Activated T-cell treated with anti-CD3 and anti-CD28 coated beads, Interleukin-2, amount 50 U/mL, for 48 hours (primary cell): ENCODE data around the gene QSER1.
"Not testable (repeated sequence)": the region's sequence is repeated elsewhere in the genome, so short reads cannot be mapped to it uniquely, and the experiment has no call there.

ENCODE experiments used
- DNase-seq, 2 experiments: peaks; one replicate each; pipeline ENCODE4 v3.0.0-alpha.2; 2020

QSER1 gene

DNA sequence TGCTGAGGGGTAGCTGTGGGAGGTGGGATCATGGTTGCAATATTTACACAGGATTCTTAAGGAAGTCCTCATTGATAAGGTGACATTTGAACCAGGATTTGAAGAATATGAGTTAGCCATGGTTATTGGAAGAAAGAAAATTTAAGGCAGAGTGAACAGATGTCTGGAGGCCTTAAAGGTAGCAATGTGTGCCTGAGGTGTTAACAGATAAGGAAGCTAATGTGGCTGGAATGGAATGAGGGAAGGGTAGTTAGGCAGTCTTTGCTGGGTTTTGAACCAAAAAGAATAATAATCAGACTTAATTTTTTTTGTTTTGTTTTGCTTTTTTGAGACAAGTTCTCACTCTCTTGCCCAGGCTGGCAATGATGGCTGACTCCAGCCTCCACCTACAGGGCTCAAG lies 113.4 kb downstream of the QSER1 start:
- no peak for DNase-seq

GRCh38 chr11:33013755-33014154 lies 121.1 kb downstream of the QSER1 start:
- DNase-seq, result no peak

DNA sequence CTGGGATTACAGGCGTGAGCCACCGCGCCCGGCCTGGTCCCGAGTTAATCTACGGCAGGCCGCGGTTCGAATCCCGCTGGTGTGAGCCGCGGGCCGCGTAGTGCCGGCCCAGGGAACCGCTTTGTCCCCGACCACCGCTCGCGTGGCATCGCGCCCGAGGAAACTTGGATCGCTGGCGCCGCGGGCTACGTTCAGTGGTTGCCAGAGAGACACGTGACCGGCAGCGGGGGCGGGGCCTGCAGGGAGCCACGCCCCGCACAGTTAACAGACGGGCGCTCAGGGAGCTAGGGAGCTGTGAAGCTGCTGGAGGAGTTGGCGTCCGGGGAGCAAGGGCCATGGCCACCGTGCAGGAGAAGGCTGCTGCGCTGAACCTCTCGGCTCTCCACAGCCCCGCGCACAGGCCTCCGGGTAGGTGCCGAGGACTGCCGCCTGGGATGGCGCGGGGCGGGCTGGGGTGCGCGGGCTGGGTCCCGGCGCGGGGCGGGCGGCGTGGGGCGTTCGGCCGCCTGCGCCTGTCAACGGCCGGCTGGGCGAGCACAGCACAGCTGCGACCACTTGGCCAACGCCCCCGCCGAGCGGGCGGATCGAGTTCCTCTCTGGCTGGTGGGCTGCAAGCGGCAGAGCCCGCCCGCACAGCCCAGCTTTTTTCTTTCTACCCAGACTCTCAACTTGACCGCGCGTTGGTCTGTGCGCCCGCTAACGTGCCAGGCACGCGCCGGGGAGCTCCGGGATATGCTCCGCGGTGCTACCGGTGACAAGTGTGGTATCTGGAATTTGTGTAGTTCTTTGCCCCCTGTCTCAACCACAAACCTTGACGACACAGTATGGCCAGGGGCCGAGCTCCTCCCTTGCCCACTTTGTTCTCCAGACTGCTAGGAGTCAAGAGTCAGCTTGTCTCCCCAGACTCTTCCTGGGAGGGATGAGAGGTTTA lies 123.3 kb downstream of the QSER1 start, which contains the start of gene DEPDC7:
DEPDC7 (plus strand) TSS at position 258 of the 931 bp plus-strand sequence; CDS start at position 336, 78 bp downstream.
- DNase-seq, result peak; percentile 83 to 88

DNA sequence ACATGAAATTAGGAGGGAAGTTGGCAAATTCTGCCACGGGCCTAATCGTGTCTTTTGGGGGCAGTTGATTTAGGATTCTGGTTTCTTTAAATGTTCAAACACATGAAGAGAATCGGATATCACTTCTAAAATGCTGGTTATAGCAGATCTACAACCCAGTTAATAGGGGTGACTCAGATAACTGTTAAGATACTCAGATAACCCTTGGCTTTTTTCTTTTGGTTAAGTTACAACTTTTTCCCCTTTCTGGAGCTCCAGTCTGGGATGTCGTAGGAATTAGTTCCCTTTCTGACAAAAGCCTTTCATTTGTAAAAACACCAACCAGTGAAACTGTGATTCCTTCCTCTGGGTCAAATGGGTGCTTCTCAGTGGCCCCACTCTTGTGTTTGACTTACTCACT lies 124.0 kb downstream of the QSER1 start:
- DNase-seq, result no peak

DNA sequence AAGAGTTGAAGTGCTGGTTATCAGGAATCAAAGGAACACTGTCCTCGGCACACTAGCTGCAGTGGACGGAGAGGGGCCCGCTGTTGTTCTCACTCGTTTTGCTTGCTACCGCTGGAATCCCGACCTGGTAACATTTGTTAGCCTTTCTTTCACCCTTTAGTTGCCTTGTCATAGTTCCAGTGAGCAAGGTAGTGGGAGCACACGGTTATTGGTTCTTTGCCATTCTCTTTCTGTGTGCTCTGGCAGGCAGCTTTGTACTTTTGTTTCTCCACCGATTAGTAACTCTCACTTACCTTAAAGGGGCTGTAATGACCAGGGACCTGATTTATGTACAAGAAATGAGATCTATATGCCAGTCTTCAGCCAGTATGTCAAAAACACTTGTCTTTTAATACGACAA lies 124.9 kb downstream of the QSER1 start:
- no peak for DNase-seq

GRCh38 chr11:33017965-33018364 lies 125.4 kb downstream of the QSER1 start:
- no peak for DNase-seq

DNA sequence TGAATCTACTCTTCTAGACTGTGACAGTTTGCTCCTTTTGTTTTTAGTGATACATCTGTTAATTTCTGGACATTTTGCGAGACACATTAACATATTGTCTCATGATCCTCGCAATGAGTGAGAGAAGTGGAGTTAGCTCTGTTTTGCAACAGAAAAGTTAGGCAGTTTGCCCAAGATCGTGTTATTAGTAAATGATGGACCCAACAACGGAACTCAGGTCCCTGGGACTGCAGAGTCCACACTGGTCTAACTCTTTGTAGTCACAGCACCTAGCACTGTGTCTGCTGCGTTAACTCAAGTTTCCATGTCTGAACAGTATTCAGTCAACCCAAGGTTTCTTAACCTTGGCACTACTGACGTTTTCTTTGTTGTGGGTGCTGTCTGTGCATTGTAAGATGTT lies 126.2 kb downstream of the QSER1 start:
- no peak for DNase-seq

- no peak for DNase-seq
Measured at GRCh38 chr11:33021501-33021900, 128.9 kb downstream of the QSER1 start.

- DNase-seq, result no peak
Measured at GRCh38 chr11:33021937-33022336, 129.3 kb downstream of the QSER1 start.

GRCh38 chr11:33025339-33025722 lies 132.7 kb downstream of the QSER1 start:
- DNase-seq, result no peak

DNA sequence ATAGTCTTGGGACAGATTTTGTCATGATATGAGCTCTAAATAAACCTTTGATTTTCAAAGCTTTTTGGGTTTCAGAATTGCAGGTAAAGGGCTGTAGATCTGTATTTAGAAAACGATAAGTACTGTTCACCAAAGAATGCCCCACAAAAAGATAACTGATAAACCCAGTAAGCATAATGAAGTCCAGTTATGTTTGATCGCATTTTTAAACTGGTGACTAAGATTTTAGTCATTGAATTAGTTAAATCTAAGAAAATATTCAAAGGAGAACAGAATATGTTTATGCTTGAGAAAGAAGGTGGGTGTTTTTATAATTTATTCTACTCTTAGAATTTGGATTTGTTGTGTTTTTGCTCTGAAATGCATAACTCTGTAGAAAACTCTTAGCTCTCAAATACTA lies 134.6 kb downstream of the QSER1 start:
- no peak for DNase-seq

GRCh38 chr11:33027846-33028536 lies 135.4 kb downstream of the QSER1 start:
- no peak for DNase-seq

DNA sequence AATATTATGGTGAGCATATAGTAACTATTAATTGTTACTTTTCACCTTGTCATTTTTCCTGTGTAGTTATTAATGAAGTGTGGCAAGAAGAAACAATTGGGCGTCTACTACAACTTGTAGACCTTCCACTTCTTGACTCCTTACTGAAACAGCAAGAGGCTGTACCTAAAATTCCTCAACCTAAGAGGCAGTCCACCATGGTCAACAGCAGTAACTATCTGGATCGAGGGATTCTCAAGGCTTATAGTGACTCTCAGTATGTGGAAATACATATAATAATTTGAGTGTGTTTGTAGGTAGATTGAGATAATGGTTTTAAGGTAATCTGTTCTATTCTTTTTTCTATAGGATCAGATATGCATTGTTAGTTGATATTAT lies 135.9 kb downstream of the QSER1 start:
- DNase-seq, result no peak

GRCh38 chr11:33029218-33029617 lies 136.6 kb downstream of the QSER1 start:
- DNase-seq, result not testable (repeated sequence)
